ENCODE results near the gene ERICH3.

- TF ChIP-seq CTCF (IDR thresholded peaks at IDR 0.05; ENCODE audit: insufficient read depth, low read length) (no peak), REST (IDR thresholded peaks at IDR 0.05; ENCODE audit: insufficient replicate concordance, low read depth) (no peak), POLR2AphosphoS5 (IDR thresholded peaks at IDR 0.05; ENCODE audit: low read depth) (no peak), GABPA (IDR thresholded peaks at IDR 0.05; ENCODE audit: low read depth) (no peak)
Measured at GRCh38 chr1:74592580-74593355, 80.8 kb downstream of the ERICH3 start.
